GM18511 (cell line): ENCODE data around the gene PPFIA1.
"Not testable (repeated sequence)": the region's sequence is repeated elsewhere in the genome, so short reads cannot be mapped to it uniquely, and the experiment has no call there.

Experiments
- ATAC-seq: cut with Tn5 transposase; IDR thresholded peaks from one replicate; pipeline ENCODE4 v1.9.1; 2021; ENCODE audit warnings: mild to moderate bottlenecking, moderate library complexity; ENCODE audit not compliant: unreplicated experiment

Gene PPFIA1

DNA sequence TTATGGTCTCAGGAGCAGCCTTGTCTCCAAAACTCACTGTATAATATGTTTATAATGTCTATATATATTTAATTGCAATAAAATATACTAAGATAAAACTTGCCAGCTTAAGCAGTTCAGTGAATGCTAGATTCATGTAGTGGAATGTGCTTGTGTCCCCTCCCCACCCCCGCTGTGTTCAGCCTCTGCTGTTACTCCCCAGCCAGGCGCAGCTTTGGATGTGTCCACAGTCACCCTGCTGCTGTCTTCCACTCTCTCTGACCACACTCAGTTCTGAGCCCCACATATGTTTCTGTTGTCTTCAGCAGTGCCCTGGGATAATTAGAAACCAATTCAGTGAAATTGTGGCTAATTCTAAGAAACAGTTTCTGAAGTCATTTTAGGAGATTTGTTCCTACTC lies 52.2 kb downstream of the PPFIA1 start:
- no peak for ATAC-seq

- no peak for ATAC-seq
These were observed 53.3 kb downstream of the PPFIA1 start for GRCh38 chr11:70323806-70324205.

- peak; percentile 88 for ATAC-seq
These were observed 54.1 kb downstream of the PPFIA1 start for GRCh38 chr11:70324376-70325115.

- no peak for ATAC-seq
These were observed 55.3 kb downstream of the PPFIA1 start for GRCh38 chr11:70325824-70326223.

- no peak for ATAC-seq
These were observed 55.9 kb downstream of the PPFIA1 start for GRCh38 chr11:70326365-70326811.

DNA sequence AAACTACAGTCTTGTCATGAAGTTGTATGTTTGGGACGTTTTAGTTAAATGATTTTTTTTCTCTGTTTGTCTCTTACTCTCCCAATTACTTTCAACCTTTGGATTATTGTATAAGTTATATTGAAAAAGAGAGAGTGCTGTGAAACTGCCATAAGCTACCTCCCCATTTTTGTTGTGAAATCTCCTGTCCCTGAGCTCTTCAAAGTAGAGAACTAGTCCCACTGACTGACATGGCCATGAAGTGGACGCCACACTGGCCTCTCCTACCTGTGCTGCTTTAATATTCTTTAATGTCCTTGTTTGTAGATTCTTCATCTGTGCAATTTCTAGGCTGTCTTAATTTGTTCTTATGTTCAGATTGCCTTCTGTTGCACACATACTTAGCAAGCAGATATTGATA lies 56.3 kb downstream of the PPFIA1 start:
- no peak for ATAC-seq

DNA sequence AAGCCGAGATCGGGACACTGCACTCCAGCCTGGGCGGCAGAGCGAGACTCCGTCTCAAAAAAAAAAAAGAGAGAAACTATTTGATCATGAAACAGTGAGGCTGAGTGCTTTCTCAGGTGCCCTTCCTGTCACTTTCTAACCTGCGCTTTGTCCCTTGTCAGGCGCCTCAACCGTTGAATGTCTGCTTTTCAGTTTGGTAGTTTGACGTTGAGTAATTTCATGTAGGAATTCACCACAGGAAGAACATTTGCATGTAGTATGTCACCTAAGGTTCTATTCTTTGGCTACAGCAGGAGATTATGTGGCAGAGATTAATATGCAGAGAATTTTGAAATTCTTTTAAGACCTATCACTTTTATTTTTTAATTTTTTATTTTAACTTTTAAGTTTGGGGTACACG lies 57.2 kb downstream of the PPFIA1 start:
- ATAC-seq: no peak

GRCh38 chr11:70328556-70328955 lies 58.1 kb downstream of the PPFIA1 start:
- ATAC-seq: no peak

DNA sequence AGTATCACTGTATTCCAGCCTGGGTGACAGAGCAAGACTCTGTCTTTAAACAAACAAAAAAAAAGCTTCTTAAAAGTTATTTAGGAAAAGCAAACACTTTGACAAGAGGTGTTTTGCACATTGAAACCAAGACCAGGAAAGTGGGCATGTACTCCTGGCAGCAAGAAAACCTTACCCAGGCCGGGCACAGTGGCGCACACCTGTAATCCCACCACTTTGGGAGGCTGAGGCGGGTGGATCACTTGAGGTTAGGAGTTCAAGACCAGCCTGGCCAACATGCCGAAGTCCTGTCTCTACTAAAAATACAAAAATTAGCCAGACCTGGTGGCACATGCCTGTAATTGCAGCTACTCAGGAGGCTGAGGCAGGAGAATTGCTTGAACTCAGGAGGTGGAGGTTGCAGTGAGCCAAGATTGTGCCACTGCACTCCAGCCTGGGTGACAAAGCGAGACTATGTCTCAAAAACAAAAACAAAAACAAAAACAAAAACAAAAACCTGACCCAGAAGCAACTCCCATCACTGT lies 60.9 kb downstream of the PPFIA1 start:
- ATAC-seq: not testable (repeated sequence)

DNA sequence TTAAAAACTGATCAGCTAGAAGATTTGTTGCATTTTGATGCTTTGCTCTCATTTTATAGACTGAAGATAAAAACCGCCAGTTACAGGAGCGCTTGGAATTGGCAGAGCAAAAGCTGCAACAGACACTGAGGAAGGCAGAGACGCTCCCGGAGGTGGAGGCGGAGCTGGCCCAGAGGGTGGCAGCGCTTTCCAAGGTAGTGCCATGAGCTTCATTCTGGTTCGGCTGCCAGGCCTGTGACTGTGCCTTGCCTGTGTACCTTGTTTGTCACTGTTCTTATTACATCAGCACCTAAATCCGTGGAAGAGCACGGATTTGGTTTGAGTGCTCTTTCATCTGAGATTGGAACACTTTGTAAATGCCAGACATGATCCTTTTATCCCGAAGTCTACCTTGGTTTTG lies 61.4 kb downstream of the PPFIA1 start:
- no peak for ATAC-seq

DNA sequence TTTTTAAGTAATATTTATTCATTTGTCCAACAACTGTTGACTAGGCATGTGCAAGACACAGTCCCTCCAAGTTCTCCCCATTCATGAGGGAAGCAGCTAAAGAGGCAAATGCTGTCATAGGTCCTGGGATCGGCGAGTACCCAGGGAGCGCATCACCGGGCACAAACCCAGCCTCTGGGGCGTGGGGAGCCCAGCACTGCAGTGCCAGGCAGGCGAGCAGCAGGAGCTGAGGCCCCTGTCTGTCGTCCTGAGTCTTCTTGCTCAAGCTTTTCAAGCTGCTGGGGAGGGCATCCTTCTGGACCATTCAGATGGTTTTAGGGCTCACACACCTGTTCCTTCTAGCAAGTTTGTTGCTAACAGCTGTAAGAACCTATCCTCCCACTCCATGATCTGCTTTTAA lies 62.1 kb downstream of the PPFIA1 start:
- no peak for ATAC-seq

- ATAC-seq: no peak
These were observed 62.8 kb downstream of the PPFIA1 start for GRCh38 chr11:70333261-70333660.

- no peak for ATAC-seq
These were observed 64.0 kb downstream of the PPFIA1 start for GRCh38 chr11:70334351-70334995.

DNA sequence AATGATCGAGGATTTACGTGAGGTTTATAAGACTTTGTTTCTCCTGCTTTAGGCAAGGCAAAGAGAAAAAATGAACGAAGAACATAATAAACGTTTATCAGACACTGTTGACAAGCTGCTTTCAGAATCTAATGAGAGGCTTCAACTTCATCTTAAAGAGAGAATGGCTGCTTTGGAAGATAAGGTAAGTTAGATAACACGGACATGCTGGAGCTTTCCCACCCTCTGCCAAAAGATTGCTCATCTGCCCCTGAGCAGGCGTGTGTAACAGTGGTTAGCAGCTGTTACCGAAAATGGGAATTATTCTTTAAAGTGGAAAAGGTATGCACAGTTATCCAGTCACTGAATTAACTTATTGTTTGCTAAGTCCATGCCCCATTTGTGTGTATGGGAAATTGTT lies 65.0 kb downstream of the PPFIA1 start:
- no peak for ATAC-seq

GRCh38 chr11:70338594-70338993 lies 68.1 kb downstream of the PPFIA1 start:
- no peak for ATAC-seq

DNA sequence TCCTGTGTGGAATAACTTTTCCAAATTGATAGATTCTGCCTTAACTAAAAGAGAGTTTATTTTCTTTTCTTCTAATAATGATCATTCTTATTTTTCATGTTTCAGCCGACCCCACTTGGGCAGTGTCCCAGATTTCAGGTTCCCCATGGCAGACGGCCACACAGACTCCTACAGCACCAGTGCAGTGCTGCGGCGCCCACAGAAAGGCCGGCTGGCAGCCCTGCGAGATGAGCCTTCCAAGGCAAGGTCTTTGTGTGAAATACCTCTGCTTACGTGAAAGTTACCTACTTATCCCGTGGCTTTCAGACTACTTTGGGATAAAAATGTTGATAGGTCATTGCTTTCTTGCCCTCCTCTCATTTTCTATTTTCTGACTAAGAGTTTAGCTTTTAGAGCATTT lies 68.6 kb downstream of the PPFIA1 start:
- no peak for ATAC-seq

DNA sequence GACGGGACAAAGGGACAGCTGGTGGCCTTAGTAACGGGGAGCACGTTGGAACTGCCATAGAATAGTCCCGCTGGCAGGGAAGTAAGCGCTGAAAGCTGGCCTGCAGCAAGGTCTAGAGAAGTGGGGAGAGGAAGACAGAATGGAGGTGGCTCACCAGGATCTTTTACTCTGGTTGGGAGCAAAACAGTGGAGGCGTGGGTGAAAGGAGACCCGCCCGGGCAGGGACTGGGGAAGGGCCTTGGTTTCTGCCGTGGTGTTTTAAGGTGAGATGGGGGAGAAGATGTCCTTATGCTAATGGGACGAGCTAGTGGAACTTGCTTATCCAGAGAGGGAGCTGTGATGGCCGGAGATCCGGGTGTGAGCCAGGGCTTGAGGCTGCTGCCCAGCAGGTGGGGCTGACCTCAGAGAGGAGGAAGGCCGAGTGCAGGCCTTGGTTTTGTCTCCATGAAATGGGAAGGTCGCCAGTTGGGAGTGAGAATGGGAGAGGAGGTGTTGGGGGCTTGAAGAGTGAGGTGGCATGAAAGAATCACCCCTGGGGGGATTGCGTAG lies 71.5 kb downstream of the PPFIA1 start:
- no peak for ATAC-seq

DNA sequence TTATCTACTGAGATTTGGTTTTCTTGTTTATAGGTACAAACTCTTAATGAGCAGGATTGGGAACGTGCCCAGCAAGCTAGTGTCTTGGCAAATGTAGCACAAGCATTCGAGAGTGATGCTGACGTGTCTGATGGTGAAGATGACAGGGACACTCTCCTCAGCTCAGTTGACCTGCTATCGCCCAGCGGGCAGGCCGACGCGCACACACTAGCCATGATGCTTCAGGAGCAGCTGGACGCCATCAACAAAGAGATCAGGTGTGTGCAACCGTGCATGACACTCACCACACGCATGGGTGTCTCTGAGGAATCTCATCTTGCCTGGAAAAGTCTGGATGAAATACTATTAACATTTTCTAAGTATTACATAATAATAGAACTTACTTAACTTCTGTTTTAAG lies 73.1 kb downstream of the PPFIA1 start:
- no peak for ATAC-seq

DNA sequence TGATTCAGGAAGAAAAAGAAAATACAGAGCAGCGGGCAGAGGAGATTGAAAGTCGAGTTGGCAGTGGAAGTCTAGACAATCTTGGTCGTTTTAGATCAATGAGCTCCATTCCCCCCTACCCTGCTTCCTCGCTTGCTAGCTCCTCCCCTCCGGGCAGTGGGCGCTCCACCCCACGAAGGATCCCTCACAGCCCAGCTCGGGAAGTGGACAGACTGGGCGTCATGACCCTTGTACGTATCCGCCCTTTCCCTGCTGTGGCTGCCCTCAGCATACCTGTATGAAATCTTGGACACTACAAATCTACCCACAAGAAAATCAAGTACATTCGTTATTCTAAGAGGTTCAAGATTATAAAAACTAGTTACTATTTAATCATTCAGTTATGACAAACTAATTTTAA lies 77.7 kb downstream of the PPFIA1 start:
- ATAC-seq: no peak

GRCh38 chr11:70348608-70349007 lies 78.1 kb downstream of the PPFIA1 start:
- no peak for ATAC-seq

- ATAC-seq: no peak
These were observed 81.2 kb downstream of the PPFIA1 start for GRCh38 chr11:70351646-70352045.

DNA sequence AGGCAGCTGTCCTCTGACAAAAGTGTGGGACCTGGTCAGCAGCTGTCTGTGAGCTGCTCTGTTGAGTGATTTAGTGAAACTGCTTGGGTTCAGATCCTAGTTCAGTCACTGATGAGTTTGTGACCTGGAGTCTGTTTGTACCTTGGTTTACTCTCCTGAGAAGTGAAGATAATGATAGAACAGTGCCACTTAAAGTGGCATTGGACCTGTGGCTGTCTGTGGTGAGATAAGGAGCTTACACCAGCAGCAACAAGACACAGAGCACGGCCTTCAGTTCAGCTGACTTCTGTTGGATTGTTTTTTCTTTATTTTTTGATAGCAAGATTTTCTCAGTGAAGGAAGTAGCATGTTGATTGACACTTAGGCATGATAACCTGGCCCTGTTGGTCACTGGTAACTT lies 81.6 kb downstream of the PPFIA1 start:
- ATAC-seq: no peak
